Epithelial cell of prostate (primary cell): Measurements from ENCODE around the gene PSMB1.
A peak's percentile ranks its signal among the peaks of the same experiment; 100 is the strongest.
"Not testable (repeated sequence)": the region's sequence is repeated elsewhere in the genome, so short reads cannot be mapped to it uniquely, and the experiment has no call there.

Experiments
- DNase-seq: peaks from one replicate; pipeline ENCODE4 v3.0.0-alpha.2; 2011; ENCODE audit warnings: low read depth, low spot score
- H3K27ac ChIP-seq: fragments of 450-650 bp; 2 replicates; pipeline ENCODE4 v1.5.1; 2017; ENCODE audit warnings: mild to moderate bottlenecking

PSMB1 gene

GRCh38 chr6:170537329-170537728 lies 15.8 kb downstream of the PSMB1 start:
- no peak for DNase-seq
- H3K27ac ChIP-seq, result no peak overlapping the region

- H3K27ac ChIP-seq, result no peak overlapping the region
- DNase-seq, result no peak
Observed at GRCh38 chr6:170536671-170537070, 16.4 kb downstream of the PSMB1 start.

GRCh38 chr6:170535004-170535403 lies 18.1 kb downstream of the PSMB1 start:
- DNase-seq, result no peak
- no peak overlapping the region for H3K27ac ChIP-seq

- H3K27ac ChIP-seq, result no peak overlapping the region
- DNase-seq, result no peak
Observed at GRCh38 chr6:170533792-170534191, 19.3 kb downstream of the PSMB1 start.

- DNase-seq, result no peak
Observed at GRCh38 chr6:170532867-170533488, 20.1 kb downstream of the PSMB1 start.

GRCh38 chr6:170529839-170530469 lies 23.2 kb downstream of the PSMB1 start:
- no peak overlapping the region for H3K27ac ChIP-seq
- no peak for DNase-seq

More at GRCh38 chr6:170532867-170533488, 20.1 kb downstream of the PSMB1 start:
- no peak overlapping the region for H3K27ac ChIP-seq

GRCh38 chr6:170527995-170528394 lies 25.1 kb downstream of the PSMB1 start:
- not testable (repeated sequence) for DNase-seq, H3K27ac ChIP-seq

GRCh38 chr6:170525795-170526194 lies 27.3 kb downstream of the PSMB1 start:
- H3K27ac ChIP-seq, result no peak overlapping the region
- DNase-seq, result no peak

- no peak for DNase-seq
Observed at GRCh38 chr6:170524172-170524502, 29.0 kb downstream of the PSMB1 start.

GRCh38 chr6:170523256-170524171 lies 29.6 kb downstream of the PSMB1 start:
- DNase-seq, result no peak
- no peak overlapping the region for H3K27ac ChIP-seq

More at GRCh38 chr6:170524172-170524502, 29.0 kb downstream of the PSMB1 start:
- H3K27ac ChIP-seq, result no peak overlapping the region

- no peak for DNase-seq
- H3K27ac ChIP-seq, result no peak overlapping the region
Observed at GRCh38 chr6:170522565-170523183, 30.4 kb downstream of the PSMB1 start.

GRCh38 chr6:170516783-170517616 lies 36.1 kb downstream of the PSMB1 start:
- H3K27ac ChIP-seq, result no peak overlapping the region
- peak; percentile 12 for DNase-seq

- no peak overlapping the region for H3K27ac ChIP-seq
- no peak for DNase-seq
Observed at GRCh38 chr6:170514908-170515307, 38.2 kb downstream of the PSMB1 start.

- DNase-seq, result peak; percentile 34
- no peak overlapping the region for H3K27ac ChIP-seq
Observed at GRCh38 chr6:170512249-170512648, 40.9 kb downstream of the PSMB1 start.

- no peak for DNase-seq
- H3K27ac ChIP-seq, result no peak overlapping the region
Observed at GRCh38 chr6:170510631-170511030, 42.5 kb downstream of the PSMB1 start.

- no peak overlapping the region for H3K27ac ChIP-seq
- DNase-seq, result no peak
Observed at GRCh38 chr6:170509723-170510018, 43.4 kb downstream of the PSMB1 start.

GRCh38 chr6:170508892-170509722 lies 44.0 kb downstream of the PSMB1 start:
- not testable (repeated sequence) for H3K27ac ChIP-seq, DNase-seq

- H3K27ac ChIP-seq, DNase-seq: not testable (repeated sequence)
Observed at GRCh38 chr6:170508275-170508674, 44.8 kb downstream of the PSMB1 start.

- not testable (repeated sequence) for H3K27ac ChIP-seq, DNase-seq
Observed at GRCh38 chr6:170507728-170508127, 45.4 kb downstream of the PSMB1 start.
